Epithelial cell of esophagus (primary cell): ENCODE measurements around the gene UTP25.
A peak's percentile ranks its signal among the peaks of the same experiment; 100 is the strongest.

ENCODE experiments used
- DNase-seq: peaks from one replicate; pipeline ENCODE4 v3.0.0; 2010; ENCODE audit warnings: low read depth
- H3K4me3 ChIP-seq: 2 replicates; pipeline ENCODE4 v1.5.1; 2011; ENCODE audit warnings: mild to moderate bottlenecking, low read length, control low read depth
- CTCF ChIP-seq: IDR thresholded peaks from 2 replicates; pipeline ENCODE4 v1.5.1; 2011; ENCODE audit warnings: low read depth, mild to moderate bottlenecking, low read length, control low read depth, inconsistent platforms; ENCODE audit not compliant: insufficient read depth; ENCODE audit errors: missing control alignments

UTP25 gene

GRCh38 chr1:209805875-209806760 is 21.7 kb upstream of the UTP25 start, which contains the start of gene IRF6:
Gene IRF6, minus strand, starts transcription at chr1:209806142. Its CDS starts 4,729 bp downstream, at chr1:209801413.
- H3K4me3 ChIP-seq, result peak within 1 kb of the TSS; percentile 95
- no peak for TF ChIP-seq CTCF
- DNase-seq, result peak; percentile 99

GRCh38 chr1:209807509-209807908 is 20.3 kb upstream of the UTP25 start:
- peak; percentile 40 for DNase-seq
- no peak overlapping the region for H3K4me3 ChIP-seq
- no peak for TF ChIP-seq CTCF

GRCh38 chr1:209808059-209808581 is 19.7 kb upstream of the UTP25 start:
- TF ChIP-seq CTCF, result no peak
- no peak overlapping the region for H3K4me3 ChIP-seq
- peak; percentile 99 for DNase-seq

- peak; percentile 99 for DNase-seq
- TF ChIP-seq CTCF, result no peak
- H3K4me3 ChIP-seq, result no peak overlapping the region
Observed at GRCh38 chr1:209809611-209810010, 18.2 kb upstream of the UTP25 start.

- H3K4me3 ChIP-seq, result no peak overlapping the region
- TF ChIP-seq CTCF, result no peak
- DNase-seq, result no peak
Observed at GRCh38 chr1:209810783-209811182, 17.0 kb upstream of the UTP25 start.

- no peak for DNase-seq
- H3K4me3 ChIP-seq, result no peak overlapping the region
- TF ChIP-seq CTCF, result no peak
Observed at GRCh38 chr1:209813902-209814301, 13.9 kb upstream of the UTP25 start.
